Putamen (tissue), 1 donor: ENCODE results near the gene HABP2.

Source experiments
- DNase-seq: peaks from one replicate; pipeline ENCODE4 v3.0.0-alpha.2; 2016; ENCODE audit warnings: low spot score

HABP2 gene

GRCh38 chr10:113631684-113632367 is 79.0 kb downstream of the HABP2 start:
- no peak for DNase-seq
